Immature natural killer cell (primary cell): Measurements from ENCODE around the gene FBF1. TPM values are rescaled to one million over a fixed set of nuclear protein-coding genes. Genes with fewer than 3 reads are reported as not detected.
A peak's percentile ranks its signal among the peaks of the same experiment; 100 is the strongest.
"Not testable (repeated sequence)": the region's sequence is repeated elsewhere in the genome, so short reads cannot be mapped to it uniquely, and the experiment has no call there.

Source experiments
- DNase-seq, 3 donors: peaks; one replicate each; pipeline ENCODE4 v3.0.0; 2022; ENCODE audit warnings: mixed read lengths in 1 of 3
- H3K27ac Mint-ChIP-seq, 6 donors: one replicate each; pipeline ENCODE4 v1.8.0; 2020; ENCODE audit warnings: mixed read lengths in 6 of 6, mild to moderate bottlenecking in 5 of 6, inconsistent platforms in 4 of 6, moderate library complexity in 3 of 6
- H3K27me3 Mint-ChIP-seq, 3 donors: one replicate each; pipeline ENCODE4 v1.8.0; 2020 to 2021; ENCODE audit warnings: low read depth in 3 of 3, mild to moderate bottlenecking in 3 of 3, mixed read lengths in 3 of 3, moderate library complexity in 3 of 3, inconsistent platforms in 1 of 3
- H3K36me3 Mint-ChIP-seq, 3 donors: one replicate each; pipeline ENCODE4 v1.8.0; 2020; ENCODE audit warnings: mixed read lengths in 3 of 3, inconsistent platforms in 2 of 3, mild to moderate bottlenecking in 2 of 3
- H3K4me1 Mint-ChIP-seq, 2 donors: one replicate each; pipeline ENCODE4 v1.8.0; 2020; ENCODE audit warnings: inconsistent platforms in 2 of 2, mild to moderate bottlenecking in 2 of 2, mixed read lengths in 2 of 2, moderate library complexity in 1 of 2
- H3K4me3 Mint-ChIP-seq, 5 donors: one replicate each; pipeline ENCODE4 v1.8.0; 2020; ENCODE audit warnings: mild to moderate bottlenecking in 5 of 5, mixed read lengths in 5 of 5, inconsistent platforms in 3 of 5, moderate library complexity in 3 of 5
- H3K9me3 Mint-ChIP-seq, 6 donors: one replicate each; pipeline ENCODE4 v1.8.0; 2020; ENCODE audit warnings: mild to moderate bottlenecking in 6 of 6, mixed read lengths in 6 of 6, inconsistent platforms in 4 of 6, moderate library complexity in 3 of 6
- polyA plus RNA-seq, 3 donors: library from polyadenylated mRNA; unstranded; fragments of 300-500 nt; fragmentation: Illumina TruSeq; gene quantifications; one replicate each; pipeline ENCODE4 v1.2.3, GENCODE V29; 2021

The FBF1 gene
- polyA plus RNA-seq, 3 donors from 2014 or later: 1.6 to 7.6 TPM; not detected in 1

- Mint-ChIP-seq H3K9me3 (no peaks in the 10 kb centered on the region), H3K27me3 (peaks cover 9 to 13% (median 10%) of the 10 kb centered on the region in 3 donors), H3K27ac (peak overlapping the region in 3 of 6 donors; percentile 29 to 58 (median 34)), H3K36me3 (no peaks in the 10 kb centered on the region), H3K4me1 (peaks cover 24 to 27% of the 10 kb centered on the region in 2 donors), H3K4me3 (peak overlapping the region; percentile 68 to 83 (median 71))
- no peak for DNase-seq
Observed at GRCh38 chr17:75876938-75877751, 63.7 kb downstream of the FBF1 start.

GRCh38 chr17:75876190-75876937 lies 64.5 kb downstream of the FBF1 start:
- peaks cover 6 to 13% (median 9%) of the 10 kb centered on the region in 3 donors for H3K27me3 Mint-ChIP-seq
- peak overlapping the region in 3 of 6 donors; percentile 31 to 62 (median 53) for H3K27ac Mint-ChIP-seq
- no peaks in the 10 kb centered on the region for H3K36me3 Mint-ChIP-seq
- H3K4me1 Mint-ChIP-seq: peaks cover 23 to 24% of the 10 kb centered on the region in 2 donors
- peak in 2 of 3 donors; percentile 20 to 26 for DNase-seq
- H3K4me3 Mint-ChIP-seq: peak overlapping the region; percentile 29 to 77 (median 62)
- no peaks in the 10 kb centered on the region for H3K9me3 Mint-ChIP-seq

DNA sequence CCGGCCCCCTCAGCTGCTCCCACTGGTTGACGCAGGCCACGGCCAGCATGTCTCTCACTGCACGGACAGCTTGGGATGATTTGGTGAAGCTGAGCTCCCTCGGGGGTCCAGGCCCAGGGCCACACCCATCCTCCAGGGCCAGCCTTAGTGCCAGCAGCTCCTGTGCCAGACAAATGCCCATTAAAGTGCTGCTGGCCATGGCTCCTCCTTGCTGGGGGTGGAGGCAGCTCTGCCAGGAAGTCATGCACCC lies 65.0 kb downstream of the FBF1 start:
- Mint-ChIP-seq H3K9me3 (no peaks in the 10 kb centered on the region), H3K4me3 (peak overlapping the region in 2 of 5 donors; percentile 62 to 68), H3K27me3 (peaks cover 6 to 13% (median 9%) of the 10 kb centered on the region in 3 donors), H3K36me3 (no peaks in the 10 kb centered on the region), H3K4me1 (peaks cover 23 to 24% of the 10 kb centered on the region in 2 donors), H3K27ac (no peak overlapping the region)
- DNase-seq: no peak

DNA sequence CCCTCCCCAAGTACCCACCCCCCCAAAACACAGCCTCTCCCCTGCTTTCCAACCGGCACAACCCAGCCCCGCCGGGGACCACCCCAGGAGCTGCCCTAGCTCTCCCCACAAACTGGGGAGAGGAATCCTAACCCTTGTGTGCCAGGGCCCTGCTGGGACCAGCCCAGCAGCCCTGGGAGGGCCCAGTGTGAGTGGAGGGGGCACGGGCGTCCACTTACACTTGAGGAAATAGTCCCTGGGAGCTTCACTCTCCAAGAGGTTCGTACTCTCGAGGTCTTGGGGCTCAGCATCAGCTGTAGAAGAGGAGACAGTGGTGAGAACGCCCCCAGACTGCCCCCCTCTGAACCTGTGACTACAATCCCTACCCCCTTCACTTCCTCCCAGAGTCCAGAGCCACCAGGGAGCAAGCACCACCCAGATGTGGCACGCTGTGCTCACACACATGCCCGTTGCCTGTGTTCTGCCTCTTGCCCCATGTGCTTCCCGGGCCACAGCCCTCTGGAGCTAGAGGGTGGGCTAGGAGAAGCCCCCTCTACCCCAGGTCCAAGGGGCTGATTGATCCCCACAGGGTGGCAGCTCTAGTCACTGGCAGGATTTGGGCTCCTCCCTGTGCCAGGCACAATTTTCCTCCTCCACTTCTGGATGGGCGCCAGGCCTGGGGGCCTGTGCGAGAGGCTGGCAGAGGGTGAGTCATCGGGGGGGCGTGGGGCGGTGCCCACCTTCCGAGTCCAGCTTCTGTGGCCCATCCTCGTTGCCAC lies 65.5 kb downstream of the FBF1 start:
- Mint-ChIP-seq H3K4me1 (peaks cover 23 to 24% of the 10 kb centered on the region in 2 donors), H3K27ac (no peak overlapping the region), H3K27me3 (peaks cover 6 to 13% (median 9%) of the 10 kb centered on the region in 3 donors), H3K36me3 (no peaks in the 10 kb centered on the region), H3K4me3 (no peak overlapping the region), H3K9me3 (no peaks in the 10 kb centered on the region)
- no peak for DNase-seq

- Mint-ChIP-seq H3K27ac (no peak overlapping the region), H3K27me3 (peaks cover 6 to 11% (median 9%) of the 10 kb centered on the region in 3 donors), H3K36me3 (no peaks in the 10 kb centered on the region), H3K4me1 (peaks cover 23 to 24% of the 10 kb centered on the region in 2 donors), H3K4me3 (no peak overlapping the region), H3K9me3 (no peaks in the 10 kb centered on the region)
- no peak for DNase-seq
Observed at GRCh38 chr17:75874323-75875181, 66.3 kb downstream of the FBF1 start.

- H3K9me3 Mint-ChIP-seq: no peaks in the 10 kb centered on the region
Observed at GRCh38 chr17:75873587-75874322, 67.1 kb downstream of the FBF1 start.

DNA sequence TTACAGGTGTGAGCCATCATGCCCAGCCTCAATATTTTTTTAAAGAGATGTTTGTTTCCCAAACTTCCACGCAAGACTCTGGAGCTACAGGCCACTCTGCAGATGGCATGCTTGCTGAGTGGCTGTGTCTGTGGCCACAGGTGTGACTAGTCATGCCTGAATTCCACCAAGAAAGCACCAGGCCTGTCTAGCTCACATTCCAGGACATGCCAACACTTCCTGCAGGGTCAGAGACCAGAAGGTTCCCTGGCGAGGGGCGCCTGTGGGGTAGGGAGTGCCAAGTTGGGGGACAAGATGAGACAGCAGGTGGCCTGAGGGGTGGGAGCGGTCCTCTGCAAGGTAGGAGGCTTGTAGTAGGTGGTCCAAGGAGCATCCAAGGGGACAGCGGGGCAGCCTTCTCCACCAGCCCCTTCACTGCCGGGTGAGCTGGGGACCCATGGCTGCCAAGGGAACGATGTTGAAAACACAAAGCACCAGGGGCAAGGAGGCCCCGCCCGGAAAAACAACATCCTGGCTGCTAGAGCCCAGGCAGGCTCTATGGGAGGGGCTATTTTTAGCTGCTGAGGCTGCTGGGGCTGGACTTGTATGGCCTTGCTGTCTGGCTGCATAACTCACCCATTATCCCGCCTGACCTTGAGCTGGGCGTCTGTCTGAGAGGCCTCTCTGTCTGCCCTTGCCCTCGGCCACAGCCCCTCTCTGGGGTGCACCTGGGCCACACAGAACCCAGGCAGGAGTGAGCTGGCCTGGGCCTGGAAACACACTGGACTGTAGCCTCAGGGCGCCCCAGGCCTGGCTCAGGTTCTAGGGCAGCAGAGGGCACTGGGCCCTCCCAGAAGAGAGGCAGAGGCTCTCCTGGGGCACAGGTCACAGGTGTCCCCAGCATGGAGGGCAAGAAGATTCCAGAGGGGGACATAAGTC lies 68.1 kb downstream of the FBF1 start:
- Mint-ChIP-seq H3K4me1 (peaks cover 18 to 19% of the 10 kb centered on the region in 2 donors), H3K9me3 (no peaks in the 10 kb centered on the region), H3K4me3 (no peak overlapping the region), H3K36me3 (no peaks in the 10 kb centered on the region), H3K27me3 (peaks cover 0 to 5% (median 2%) of the 10 kb centered on the region in 3 donors), H3K27ac (peak overlapping the region in 1 of 6 donors; percentile 55)
- DNase-seq: peak in 1 of 3 donors; percentile 30

More at GRCh38 chr17:75873587-75874322, 67.1 kb downstream of the FBF1 start:
- H3K4me3 Mint-ChIP-seq: no peak overlapping the region
- H3K27ac Mint-ChIP-seq: no peak overlapping the region
- no peaks in the 10 kb centered on the region for H3K36me3 Mint-ChIP-seq
- peaks cover 2 to 5% (median 3%) of the 10 kb centered on the region in 3 donors for H3K27me3 Mint-ChIP-seq
- no peak for DNase-seq
- peaks cover 21 to 23% of the 10 kb centered on the region in 2 donors for H3K4me1 Mint-ChIP-seq

DNA sequence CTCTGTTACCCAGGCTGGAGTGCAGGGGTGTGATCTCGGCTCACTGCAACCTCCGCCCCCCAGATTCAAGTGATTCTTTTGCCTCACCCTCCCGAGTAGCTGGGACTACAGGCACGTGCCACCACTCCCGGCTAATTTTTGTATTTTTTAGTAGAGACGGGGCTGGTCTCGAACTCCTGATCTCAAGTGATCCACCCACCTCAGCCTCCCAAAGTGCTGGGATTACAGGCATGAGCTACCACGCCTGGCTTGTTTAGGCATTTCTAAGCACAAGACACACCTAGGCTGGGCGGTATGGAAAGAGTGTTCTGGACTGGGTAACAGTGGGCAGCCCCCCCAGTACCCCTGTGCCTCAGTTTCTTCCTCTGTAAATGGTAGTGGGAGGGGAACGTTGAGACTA lies 70.6 kb downstream of the FBF1 start:
- DNase-seq, H3K27ac Mint-ChIP-seq, H3K4me1 Mint-ChIP-seq, H3K27me3 Mint-ChIP-seq, H3K4me3 Mint-ChIP-seq, H3K9me3 Mint-ChIP-seq, H3K36me3 Mint-ChIP-seq: not testable (repeated sequence)

- no peak overlapping the region for H3K4me3 Mint-ChIP-seq
- H3K27ac Mint-ChIP-seq: no peak overlapping the region
- H3K4me1 Mint-ChIP-seq: peaks cover 14 to 17% of the 10 kb centered on the region in 2 donors
- H3K36me3 Mint-ChIP-seq: no peaks in the 10 kb centered on the region
- DNase-seq: no peak
- no peaks in the 10 kb centered on the region for H3K9me3 Mint-ChIP-seq
- H3K27me3 Mint-ChIP-seq: peaks cover 0 to 2% (median 0%) of the 10 kb centered on the region in 3 donors
Observed at GRCh38 chr17:75869282-75870141, 71.3 kb downstream of the FBF1 start.

DNA sequence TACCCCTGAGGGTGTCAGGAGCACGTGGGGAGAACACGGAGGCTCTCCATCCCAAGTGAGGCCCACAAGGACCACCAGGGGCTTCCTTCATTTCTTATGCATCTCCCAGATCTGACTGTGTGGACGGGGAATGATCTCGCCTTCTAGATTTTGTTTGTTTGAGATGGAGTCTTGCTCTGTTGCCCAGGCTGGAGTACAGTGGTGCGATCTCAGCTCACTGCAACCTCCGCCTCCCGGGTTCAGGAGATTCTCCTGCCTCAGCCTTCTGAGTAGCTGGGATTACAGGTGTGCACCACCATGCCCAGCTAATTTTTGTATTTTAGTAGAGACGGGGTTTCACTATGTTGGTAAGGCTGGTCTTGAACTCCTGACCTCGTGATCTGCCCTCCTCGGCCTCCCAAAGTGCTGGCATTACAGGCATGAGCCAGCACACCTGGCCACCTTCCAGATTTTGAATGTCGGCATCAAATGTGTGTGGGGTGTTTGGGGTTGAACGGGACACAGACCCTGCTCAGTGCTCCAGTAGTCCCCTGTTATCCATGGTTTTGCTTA lies 72.0 kb downstream of the FBF1 start:
- not testable (repeated sequence) for H3K27ac Mint-ChIP-seq, H3K9me3 Mint-ChIP-seq, H3K36me3 Mint-ChIP-seq, H3K27me3 Mint-ChIP-seq, DNase-seq, H3K4me3 Mint-ChIP-seq
- H3K4me1 Mint-ChIP-seq: peaks cover 21 to 23% of the 10 kb centered on the region in 2 donors
